AG09319 (cell line): ENCODE measurements around the gene SSX5.
"Not testable (repeated sequence)": the region's sequence is repeated elsewhere in the genome, so short reads cannot be mapped to it uniquely, and the experiment has no call there.

Experiments used
- DNase-seq: peaks from one replicate; pipeline ENCODE4 v3.0.0-alpha.2; 2010; ENCODE audit warnings: low read depth; ENCODE audit errors: extremely low read depth
- TF ChIP-seq, protein P1 (sequence below): IDR thresholded peaks from 2 replicates; pipeline ENCODE4 v1.5.1; 2011; ENCODE audit warnings: low read depth, mild to moderate bottlenecking, inconsistent platforms, low read length, moderate library complexity

Gene SSX5

DNA sequence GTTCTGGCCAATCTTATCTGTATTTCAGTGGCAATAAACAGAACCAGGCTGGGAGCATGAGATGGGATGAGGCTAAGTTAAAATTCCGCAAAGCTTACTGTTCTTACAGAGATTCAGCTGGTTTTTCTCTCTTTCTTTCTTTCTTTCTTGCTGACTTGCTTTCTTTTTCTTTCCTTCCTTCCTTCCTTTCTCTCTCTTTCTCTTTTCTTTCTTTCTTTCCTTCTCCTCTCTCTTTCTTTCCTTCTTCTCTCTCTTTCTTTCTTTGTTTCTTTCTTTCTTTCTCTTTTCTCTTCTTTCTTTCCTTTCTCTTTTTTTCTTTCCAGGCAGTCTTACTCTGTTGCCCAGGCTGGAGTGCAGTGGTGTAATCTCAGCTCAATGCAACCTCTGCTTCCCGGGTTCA, 41.8 kb downstream of the SSX5 start:
- TF ChIP-seq, protein P1, sequence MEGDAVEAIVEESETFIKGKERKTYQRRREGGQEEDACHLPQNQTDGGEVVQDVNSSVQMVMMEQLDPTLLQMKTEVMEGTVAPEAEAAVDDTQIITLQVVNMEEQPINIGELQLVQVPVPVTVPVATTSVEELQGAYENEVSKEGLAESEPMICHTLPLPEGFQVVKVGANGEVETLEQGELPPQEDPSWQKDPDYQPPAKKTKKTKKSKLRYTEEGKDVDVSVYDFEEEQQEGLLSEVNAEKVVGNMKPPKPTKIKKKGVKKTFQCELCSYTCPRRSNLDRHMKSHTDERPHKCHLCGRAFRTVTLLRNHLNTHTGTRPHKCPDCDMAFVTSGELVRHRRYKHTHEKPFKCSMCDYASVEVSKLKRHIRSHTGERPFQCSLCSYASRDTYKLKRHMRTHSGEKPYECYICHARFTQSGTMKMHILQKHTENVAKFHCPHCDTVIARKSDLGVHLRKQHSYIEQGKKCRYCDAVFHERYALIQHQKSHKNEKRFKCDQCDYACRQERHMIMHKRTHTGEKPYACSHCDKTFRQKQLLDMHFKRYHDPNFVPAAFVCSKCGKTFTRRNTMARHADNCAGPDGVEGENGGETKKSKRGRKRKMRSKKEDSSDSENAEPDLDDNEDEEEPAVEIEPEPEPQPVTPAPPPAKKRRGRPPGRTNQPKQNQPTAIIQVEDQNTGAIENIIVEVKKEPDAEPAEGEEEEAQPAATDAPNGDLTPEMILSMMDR = no peak
- no peak for DNase-seq

DNA sequence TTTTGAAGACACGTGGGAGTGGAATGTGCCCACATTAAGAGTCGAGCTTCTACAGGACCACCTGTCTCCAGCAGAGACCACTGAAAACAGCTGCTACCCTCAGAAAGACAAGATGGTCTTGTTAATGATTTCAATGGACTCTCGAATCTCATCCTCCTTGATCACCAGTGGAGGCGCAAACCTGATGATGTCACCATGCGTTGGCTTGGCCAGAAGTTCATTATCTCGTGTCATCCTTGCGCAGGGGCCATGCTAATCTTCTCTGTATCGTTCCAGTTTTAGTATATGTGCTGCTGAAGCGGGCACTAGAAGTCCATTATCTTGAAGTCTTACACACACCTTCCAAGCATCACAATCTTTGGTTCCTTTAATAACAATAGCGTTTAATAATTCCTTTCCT, 42.8 kb downstream of the SSX5 start:
- DNase-seq = no peak
- TF ChIP-seq, protein P1 = no peak

DNA sequence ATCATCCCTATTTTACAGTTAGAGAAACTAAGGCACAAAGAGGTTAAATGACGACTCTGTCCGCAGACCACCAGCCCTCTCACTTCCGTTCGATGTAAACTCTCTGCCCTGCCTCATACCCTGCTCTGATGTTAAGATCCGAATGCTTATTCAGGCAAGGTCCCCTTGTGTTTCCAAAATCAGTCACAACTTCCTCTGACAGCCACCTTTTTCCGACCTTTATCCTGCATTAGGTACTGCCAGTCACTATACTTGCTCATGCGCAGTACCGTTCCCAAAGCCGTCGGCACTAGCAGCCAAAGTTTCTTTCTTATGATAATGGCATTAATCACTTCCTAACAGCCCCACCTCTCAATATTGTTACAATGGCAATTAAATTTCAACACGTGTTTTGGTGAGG, 53.9 kb downstream of the SSX5 start:
- DNase-seq = not testable (repeated sequence)

DNA sequence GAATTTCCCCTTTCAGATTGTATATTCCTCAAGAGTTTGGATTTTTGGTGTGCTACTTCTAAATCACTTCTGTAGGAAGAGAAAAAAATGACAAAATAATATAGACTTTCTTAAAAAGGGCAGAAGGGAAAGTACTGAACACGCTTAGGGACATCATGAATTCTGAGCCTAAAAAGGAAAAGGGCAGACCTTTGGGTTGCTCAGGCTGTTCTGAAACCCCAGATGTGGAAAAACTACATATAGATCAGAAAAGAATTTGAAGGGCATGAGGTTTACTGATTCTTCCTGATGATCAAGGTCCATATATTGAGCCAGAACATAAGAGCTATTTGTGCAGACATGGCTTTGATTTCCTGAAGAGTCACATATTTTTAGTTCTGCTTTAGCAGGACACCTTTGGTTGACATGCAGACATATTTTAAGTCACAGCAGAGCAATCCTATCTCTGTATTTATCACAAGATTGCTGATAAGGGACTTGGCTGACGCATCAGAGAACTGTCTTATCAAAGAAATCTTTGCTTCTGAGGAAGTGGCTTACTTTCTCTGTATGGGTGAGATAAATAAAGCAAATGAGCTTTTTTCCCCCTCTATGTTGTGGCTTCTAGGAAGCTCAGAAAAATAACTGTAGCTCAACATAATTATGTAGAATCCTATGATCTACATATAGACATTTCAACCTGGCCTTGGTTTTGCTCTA, 54.6 kb downstream of the SSX5 start:
- DNase-seq = not testable (repeated sequence)

- DNase-seq = not testable (repeated sequence)
These were observed 57.5 kb downstream of the SSX5 start for GRCh38 chrX:48139076-48139475.
